DND-41 (cell line): ENCODE measurements around the gene MYB.

ENCODE experiments used
- CTCF ChIP-seq: IDR thresholded peaks from 2 replicates; pipeline ENCODE4 v1.5.1; 2012; ENCODE audit warnings: borderline replicate concordance, low read length, moderate library complexity, mild to moderate bottlenecking; ENCODE audit not compliant: poor library complexity, severe bottlenecking; ENCODE audit errors: extremely low read depth
- EZH2 ChIP-seq: IDR thresholded peaks from 3 replicates; pipeline ENCODE4 v1.6.1; 2012; ENCODE audit warnings: borderline replicate concordance, low read depth, mild to moderate bottlenecking, moderate library complexity, low read length, inconsistent platforms; ENCODE audit not compliant: severe bottlenecking

- TF ChIP-seq EZH2 = no peak
- TF ChIP-seq CTCF = no peak
These were observed 22.7 kb upstream of the MYB start for GRCh38 chr6:135158397-135158796.
